Breast epithelium (tissue), 4 donors: ENCODE results near the gene FLNB. TPM values are rescaled to one million over a fixed set of nuclear protein-coding genes. Genes with fewer than 3 reads are reported as not detected.
"Not testable (repeated sequence)": the region's sequence is repeated elsewhere in the genome, so short reads cannot be mapped to it uniquely, and the experiment has no call there.

Source experiments
- DNase-seq, 2 donors: peaks; one replicate each; pipeline ENCODE4 v3.0.0-alpha.2; 2019; ENCODE audit warnings: low spot score in 2 of 2
- H3K27ac ChIP-seq, 2 donors: fragments of 200-600 bp; sonication (generic) in 1 of 2; one replicate each; pipeline ENCODE4 v1.5.1; 2016 to 2019; ENCODE audit warnings: mild to moderate bottlenecking in 1 of 2
- H3K27me3 ChIP-seq, 2 donors: fragments of 200-600 bp; sonication (generic) in 1 of 2; one replicate each; pipeline versions ENCODE4 v1.5.1 to v1.6.0; 2017 to 2019; ENCODE audit warnings: control low read depth in 1 of 2, mild to moderate bottlenecking in 1 of 2
- H3K36me3 ChIP-seq: fragments of 200-600 bp; one replicate; pipeline ENCODE4 v1.5.1; 2019
- H3K4me1 ChIP-seq, 2 donors: fragments of 200-600 bp; sonication (generic); one replicate each; pipeline ENCODE4 v1.5.1; 2016 to 2019; ENCODE audit warnings: control low read depth in 1 of 2
- H3K4me3 ChIP-seq, 3 donors: fragments of 200-600 bp; sonication (generic); 1 replicate in 2 of 3; 2 replicates in 1 of 3; pipeline ENCODE4 v1.5.1; 2016 to 2019; ENCODE audit warnings: mild to moderate bottlenecking in 3 of 3, moderate library complexity in 2 of 3
- H3K9me3 ChIP-seq, 2 donors: fragments of 200-600 bp; sonication (generic) in 1 of 2; one replicate each; pipeline ENCODE4 v1.5.1; 2016 to 2019; ENCODE audit warnings: control low read depth in 1 of 2
- CTCF ChIP-seq, 3 donors: fragments of 450-650 bp; IDR thresholded peaks; one replicate each; pipeline ENCODE4 v1.5.1; 2016 to 2017; ENCODE audit warnings: antibody characterized with exemption in 3 of 3, mild to moderate bottlenecking in 3 of 3, moderate library complexity in 3 of 3
- POLR2A ChIP-seq: fragments of 450-650 bp; IDR thresholded peaks from one replicate; pipeline ENCODE4 v1.6.1; 2016; ENCODE audit warnings: antibody characterized with exemption, mild to moderate bottlenecking, moderate library complexity
- POLR2AphosphoS5 ChIP-seq, 3 donors: sonication (generic); formaldehyde crosslinking; IDR thresholded peaks; one replicate each; pipeline ENCODE4 v1.6.1; 2017; ENCODE audit warnings: antibody characterized with exemption in 3 of 3
- intact Hi-C: fragments of 100-400 bp; cut with DNase I; formaldehyde crosslinking; loops from one replicate; pipeline ENCODE4 v1.15.1; 2023; ENCODE audit warnings: low total_unique reads
- total RNA-seq, 3 donors: library from RNA; depleted of rRNA; stranded (reverse); fragments of >200 nt; gene quantifications; one replicate each; pipeline ENCODE4 v1.1.0, GENCODE V29; 2016

Gene FLNB
- total RNA-seq, 3 donors from 2014 or later = 40.3 to 242 (median 164) TPM

- Histone ChIP-seq H3K36me3 (no peaks in the 10 kb centered on the region), H3K27ac (peak overlapping the region; percentile 72 to 83), H3K4me1 (peaks cover 3 to 16% of the 10 kb centered on the region in 2 donors), H3K27me3 (no peaks in the 10 kb centered on the region), H3K9me3 (no peaks in the 10 kb centered on the region), H3K4me3 (no peak overlapping the region)
- peak; percentile 68 to 77 for DNase-seq
- TF ChIP-seq CTCF (IDR thresholded peaks at IDR 0.05) (no peak), POLR2AphosphoS5 (IDR thresholded peaks at IDR 0.05) (peak; percentile 60 to 77 (median 63))
- intact Hi-C loops = no loop called here
Measured at GRCh38 chr3:58049143-58049785, 41.0 kb downstream of the FLNB start.

GRCh38 chr3:58051196-58051595, 43.0 kb downstream of the FLNB start:
- peak overlapping the region; percentile 83 to 84 for H3K27ac ChIP-seq
- no peaks in the 10 kb centered on the region for H3K9me3 ChIP-seq
- H3K4me3 ChIP-seq = no peak overlapping the region
- intact Hi-C loops = no loop called here
- peak; percentile 67 to 83 for DNase-seq
- H3K36me3 ChIP-seq = no peaks in the 10 kb centered on the region
- TF ChIP-seq POLR2A = no peak
- TF ChIP-seq CTCF (IDR thresholded peaks at IDR 0.05) = no peak
- TF ChIP-seq POLR2AphosphoS5 (IDR thresholded peaks at IDR 0.05) = peak in 2 of 3 donors; percentile 38 to 42
- peaks cover 3 to 16% of the 10 kb centered on the region in 2 donors for H3K4me1 ChIP-seq
- no peaks in the 10 kb centered on the region for H3K27me3 ChIP-seq

- intact Hi-C loops, H3K9me3 ChIP-seq, H3K27me3 ChIP-seq, DNase-seq, H3K36me3 ChIP-seq, H3K4me3 ChIP-seq: not testable (repeated sequence)
- Histone ChIP-seq H3K27ac (peak overlapping the region; percentile 83 to 84), H3K4me1 (peaks cover 3 to 16% of the 10 kb centered on the region in 2 donors)
Measured at GRCh38 chr3:58051658-58052261, 43.5 kb downstream of the FLNB start.

GRCh38 chr3:58052373-58053273, 44.4 kb downstream of the FLNB start:
- Histone ChIP-seq H3K4me1 (peaks cover 3 to 16% of the 10 kb centered on the region in 2 donors), H3K4me3 (no peak overlapping the region), H3K27me3 (no peaks in the 10 kb centered on the region), H3K27ac (peak overlapping the region; percentile 83 to 84), H3K36me3 (no peaks in the 10 kb centered on the region), H3K9me3 (no peaks in the 10 kb centered on the region)
- TF ChIP-seq CTCF (IDR thresholded peaks at IDR 0.05) (no peak), POLR2AphosphoS5 (IDR thresholded peaks at IDR 0.05) (peak in 1 of 3 donors; percentile 19)
- peak; percentile 57 to 73 for DNase-seq
- intact Hi-C loops = no loop called here

GRCh38 chr3:58054652-58055051, 46.4 kb downstream of the FLNB start:
- intact Hi-C loops = no loop called here
- TF ChIP-seq CTCF (IDR thresholded peaks at IDR 0.05) = no peak
- TF ChIP-seq POLR2A = no peak
- TF ChIP-seq POLR2AphosphoS5 (IDR thresholded peaks at IDR 0.05) = no peak
- Histone ChIP-seq H3K27ac (no peak overlapping the region), H3K36me3 (no peaks in the 10 kb centered on the region), H3K4me1 (peaks cover 0 to 17% of the 10 kb centered on the region in 2 donors), H3K9me3 (no peaks in the 10 kb centered on the region), H3K4me3 (no peak overlapping the region), H3K27me3 (no peaks in the 10 kb centered on the region)
- DNase-seq = no peak
